CD4-positive, alpha-beta T cell treated with Interleukin-15 for 4 hours (primary cell): ENCODE data around the gene SKA2.
"Not testable (repeated sequence)": the region's sequence is repeated elsewhere in the genome, so short reads cannot be mapped to it uniquely, and the experiment has no call there.

ENCODE experiments used
- DNase-seq: peaks from one replicate; pipeline ENCODE4 v3.0.0-alpha.2; 2020; ENCODE audit warnings: low spot score

The SKA2 gene

GRCh38 chr17:59097876-59098275 lies 57.1 kb downstream of the SKA2 start:
- DNase-seq = no peak

GRCh38 chr17:59094861-59095530 lies 60.0 kb downstream of the SKA2 start:
- DNase-seq = no peak

GRCh38 chr17:59093702-59094231 lies 61.2 kb downstream of the SKA2 start:
- no peak for DNase-seq

GRCh38 chr17:59093145-59093701 lies 61.8 kb downstream of the SKA2 start:
- no peak for DNase-seq

- not testable (repeated sequence) for DNase-seq
These were observed 64.4 kb downstream of the SKA2 start for GRCh38 chr17:59090593-59090992.

GRCh38 chr17:59084154-59084553 lies 70.8 kb downstream of the SKA2 start:
- no peak for DNase-seq

- DNase-seq = no peak
These were observed 80.5 kb downstream of the SKA2 start for GRCh38 chr17:59074494-59074893.

- no peak for DNase-seq
These were observed 81.0 kb downstream of the SKA2 start for GRCh38 chr17:59073972-59074371.

DNA sequence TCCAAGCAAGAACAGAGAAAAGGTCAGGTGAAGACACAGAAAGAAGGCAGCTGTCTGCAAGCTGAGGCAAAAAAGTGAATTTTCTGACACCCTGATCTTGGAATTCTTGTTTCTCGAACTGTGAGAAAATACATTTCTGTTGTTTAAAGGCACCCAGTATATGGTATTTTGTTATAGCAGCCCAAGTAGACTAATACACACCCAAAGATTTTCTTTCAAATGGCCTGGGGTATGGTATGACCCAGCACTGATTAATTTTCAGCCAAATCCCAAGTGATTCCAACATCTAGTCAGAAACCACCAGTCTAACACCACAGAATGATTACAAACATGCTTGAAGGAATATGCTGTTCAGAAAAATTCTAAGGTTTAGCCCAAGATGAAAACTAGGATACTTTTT lies 85.1 kb downstream of the SKA2 start:
- DNase-seq = no peak

DNA sequence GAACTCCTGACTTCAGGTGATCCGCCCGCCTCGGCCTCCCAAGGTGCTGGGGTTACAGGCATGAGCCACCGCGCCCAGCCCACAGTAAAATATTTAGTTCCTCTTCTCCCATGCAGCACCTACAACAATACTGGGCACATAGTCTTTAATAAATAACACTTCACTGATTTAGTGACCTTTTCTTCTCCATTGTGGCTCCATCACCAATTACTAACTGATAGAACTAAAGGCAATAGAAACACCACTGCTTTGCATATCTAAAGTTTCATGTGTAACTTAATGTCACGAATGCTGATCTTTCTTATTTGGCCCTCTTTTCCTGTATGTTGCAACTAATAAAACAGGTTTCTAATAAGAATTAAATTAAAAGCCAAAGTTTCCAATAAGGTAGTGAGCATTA lies 87.2 kb downstream of the SKA2 start:
- DNase-seq = no peak

GRCh38 chr17:59067340-59067739 lies 87.6 kb downstream of the SKA2 start:
- no peak for DNase-seq

- DNase-seq = no peak
These were observed 92.5 kb downstream of the SKA2 start for GRCh38 chr17:59062509-59062908.
